GM23338 (cell line): ENCODE data around the gene CTU2. TPM values are rescaled to one million over a fixed set of nuclear protein-coding genes. Genes with fewer than 3 reads are reported as not detected.

Source experiments
- ATAC-seq: fragments of 200-7000 bp; cut with Tn5 transposase; 3 replicates; pipeline ENCODE4 v1.9.1; 2020
- DNase-seq: peaks from one replicate; pipeline ENCODE4 v3.0.0-alpha.2; 2015; ENCODE audit warnings: low spot score
- H2AFZ ChIP-seq: fragments of 200-600 bp; sonication (generic); 2 replicates; pipeline ENCODE4 v1.8.0; 2016; ENCODE audit warnings: antibody characterized with exemption, mild to moderate bottlenecking, moderate library complexity
- H3F3A ChIP-seq: fragments of 200-600 bp; sonication (generic); replicated peaks from 2 replicates; pipeline ENCODE4 v1.8.0; 2017; ENCODE audit warnings: antibody characterized with exemption, mixed run types, low read depth
- H3K27ac ChIP-seq: fragments of 200-600 bp; sonication (generic); 2 replicates; pipeline ENCODE4 v1.6.1; 2016; ENCODE audit warnings: low read depth
- H3K27me3 ChIP-seq: fragments of 200-600 bp; sonication (generic); 2 replicates; pipeline ENCODE4 v1.8.0; 2016; ENCODE audit warnings: mild to moderate bottlenecking, mixed run types, moderate library complexity; ENCODE audit not compliant: insufficient read depth
- H3K36me3 ChIP-seq: fragments of 200-600 bp; sonication (generic); 2 replicates; pipeline ENCODE4 v1.8.0; 2016; ENCODE audit warnings: mild to moderate bottlenecking; ENCODE audit not compliant: insufficient read depth
- H3K4me1 ChIP-seq: fragments of 200-600 bp; sonication (generic); 2 replicates; pipeline ENCODE4 v1.8.0; 2016; ENCODE audit warnings: mild to moderate bottlenecking, moderate library complexity; ENCODE audit not compliant: insufficient read depth
- H3K4me2 ChIP-seq: fragments of 200-600 bp; sonication (generic); 2 replicates; pipeline ENCODE4 v1.7.1; 2017; ENCODE audit warnings: mixed run types
- H3K4me3 ChIP-seq: fragments of 200-600 bp; sonication (generic); 2 replicates; pipeline ENCODE4 v1.6.1; 2016; ENCODE audit warnings: mixed run types
- H3K79me2 ChIP-seq: fragments of 200-600 bp; sonication (generic); replicated peaks from 2 replicates; pipeline ENCODE4 v1.8.0; 2017; ENCODE audit warnings: mild to moderate bottlenecking; ENCODE audit not compliant: insufficient read depth
- H3K9me2 ChIP-seq: fragments of 200-600 bp; sonication (generic); 2 replicates; pipeline ENCODE4 v1.8.0; 2017; ENCODE audit not compliant: insufficient read depth
- H4K20me1 ChIP-seq: fragments of 200-600 bp; sonication (generic); replicated peaks from 2 replicates; pipeline ENCODE4 v1.8.0; 2017; ENCODE audit warnings: mild to moderate bottlenecking; ENCODE audit not compliant: insufficient read depth
- H3K27ac Mint-ChIP-seq: 2 replicates; pipeline ENCODE4 v1.8.0; 2020; ENCODE audit warnings: inconsistent platforms, mild to moderate bottlenecking, moderate library complexity, mixed read lengths
- H3K27me3 Mint-ChIP-seq: 3 replicates; pipeline ENCODE4 v1.8.0; 2022; ENCODE audit warnings: low read depth, mild to moderate bottlenecking, moderate library complexity, mixed read lengths, inconsistent platforms; ENCODE audit not compliant: insufficient read depth, poor library complexity
- H3K36me3 Mint-ChIP-seq: 3 replicates; pipeline ENCODE4 v1.8.0; 2021; ENCODE audit warnings: low read depth, mild to moderate bottlenecking, inconsistent platforms, moderate library complexity, mixed read lengths
- H3K4me1 Mint-ChIP-seq: 3 replicates; pipeline ENCODE4 v1.8.0; 2020; ENCODE audit warnings: mild to moderate bottlenecking, inconsistent platforms, mixed read lengths
- H3K4me3 Mint-ChIP-seq: 3 replicates; pipeline ENCODE4 v1.8.0; 2021; ENCODE audit warnings: moderate library complexity, mild to moderate bottlenecking, inconsistent platforms, mixed read lengths
- H3K9me3 Mint-ChIP-seq: 3 replicates; pipeline ENCODE4 v1.8.0; 2020; ENCODE audit warnings: moderate library complexity, mild to moderate bottlenecking, inconsistent platforms, mixed read lengths
- CREB1 ChIP-seq: fragments of 250-450 bp; sonication (Bioruptor Pico); IDR thresholded peaks from 2 replicates; pipeline ENCODE4 v1.5.0; 2020; ENCODE audit warnings: low read depth, mild to moderate bottlenecking, moderate library complexity
- CTCF ChIP-seq, 2 experiments: fragments of 200-600 bp in 1 of 2; sonication (generic) in 1 of 2; conservative IDR thresholded peaks; 2 replicates each; pipeline versions ENCODE4 v1.5.1 to v1.6.1; 2016 to 2017; ENCODE audit warnings: antibody characterized with exemption in 2 of 2, low read depth in 2 of 2, mild to moderate bottlenecking in 2 of 2, moderate library complexity in 1 of 2
- ETS1 ChIP-seq: IDR thresholded peaks from 2 replicates; pipeline ENCODE4 v1.6.1; 2016; ENCODE audit warnings: antibody characterized with exemption
- EZH2 ChIP-seq: fragments of 200-600 bp; sonication (generic); IDR thresholded peaks from one replicate; pipeline ENCODE4 v1.8.0; 2017; ENCODE audit warnings: antibody characterized with exemption, mild to moderate bottlenecking, low read depth; ENCODE audit not compliant: unreplicated experiment
- EZH2phosphoT487 ChIP-seq: fragments of 200-600 bp; sonication (generic); IDR thresholded peaks from one replicate; pipeline ENCODE4 v1.8.1; 2018; ENCODE audit warnings: antibody characterized with exemption; ENCODE audit not compliant: unreplicated experiment
- JUNB ChIP-seq: IDR thresholded peaks from one replicate; pipeline ENCODE4 v1.6.1; 2016; ENCODE audit warnings: antibody characterized with exemption; ENCODE audit not compliant: unreplicated experiment
- NANOG ChIP-seq: IDR thresholded peaks from 2 replicates; pipeline ENCODE4 v1.6.1; 2016; ENCODE audit warnings: antibody characterized with exemption, borderline replicate concordance
- POLR2AphosphoS5 ChIP-seq: IDR thresholded peaks from 2 replicates; pipeline ENCODE4 v1.6.1; 2016; ENCODE audit warnings: antibody characterized with exemption, low read depth
- REST ChIP-seq: IDR thresholded peaks from one replicate; pipeline ENCODE4 v1.6.1; 2018; ENCODE audit warnings: antibody characterized with exemption; ENCODE audit not compliant: unreplicated experiment
- STAT1 ChIP-seq: IDR thresholded peaks from one replicate; pipeline ENCODE4 v1.6.1; 2016; ENCODE audit warnings: antibody characterized with exemption; ENCODE audit not compliant: unreplicated experiment
- ZNF114 ChIP-seq: fragments of 250-450 bp; sonication (Bioruptor Pico); IDR thresholded peaks from 2 replicates; pipeline ENCODE4 v1.5.0; 2020; ENCODE audit warnings: mild to moderate bottlenecking, moderate library complexity
- ZNF331 ChIP-seq: fragments of 250-450 bp; sonication (Bioruptor Pico); IDR thresholded peaks from 2 replicates; pipeline ENCODE4 v1.5.0; 2020; ENCODE audit warnings: low read depth, mild to moderate bottlenecking, moderate library complexity
- polyA plus RNA-seq: library from polyadenylated mRNA; unstranded; fragments of >200 nt; fragmentation: Nextera tagmentation; extraction: Ambion mirVana; gene quantifications from 2 replicates; pipeline ENCODE4 v1.2.1, GENCODE V29; 2016
- total RNA-seq: library from RNA; depleted of rRNA; stranded (reverse); fragments of >200 nt; shearing (Covaris generic); gene quantifications from 2 replicates; pipeline ENCODE4 v1.2.3, GENCODE V29; 2014
- TF ChIP-seq, protein P1 (sequence below): fragments of 250-450 bp; sonication (Bioruptor Pico); IDR thresholded peaks from 2 replicates; pipeline ENCODE4 v1.5.0; 2020; ENCODE audit warnings: mild to moderate bottlenecking, moderate library complexity

The CTU2 gene
- total and polyA plus RNA-seq, 2 experiments from 2014 or later, result 22.3 to 25.7 TPM

GRCh38 chr16:88694221-88695087 is 11.8 kb upstream of the CTU2 start:
- no peak overlapping the region for H3K4me3 ChIP-seq

More at GRCh38 chr16:88694221-88695087, 11.8 kb upstream of the CTU2 start:
- Histone ChIP-seq H3K36me3 (no peaks in the 10 kb centered on the region), H3K27me3 (no peaks in the 10 kb centered on the region), H3K79me2 (no peaks in the 10 kb centered on the region), H2AFZ (no peak overlapping the region), H3F3A (no peaks in the 10 kb centered on the region), H3K4me1 (no peaks in the 10 kb centered on the region), H3K9me2 (no peaks in the 10 kb centered on the region), H3K4me2 (no peak overlapping the region), H3K27ac (no peak overlapping the region), H4K20me1 (no peaks in the 10 kb centered on the region)
- DNase-seq (no peak), ATAC-seq (no peak)
- H3K27ac Mint-ChIP-seq, result 0 out of 2 replicates have a peak overlapping the region, but pooled peaks have one; percentile 44
- H3K4me1 Mint-ChIP-seq, result no peaks in the 10 kb centered on the region
- H3K4me3 Mint-ChIP-seq, result no peak overlapping the region
- peaks cover under 1% of the 10 kb centered on the region for H3K27me3 Mint-ChIP-seq
- H3K36me3 Mint-ChIP-seq, result no peaks in the 10 kb centered on the region
- no peaks in the 10 kb centered on the region for H3K9me3 Mint-ChIP-seq
- no peak for TF ChIP-seq ZNF114 (CRISPR knock-in tag)
- TF ChIP-seq ZNF331 (CRISPR knock-in tag), result no peak
- no peak for TF ChIP-seq CREB1 (CRISPR knock-in tag)
- TF ChIP-seq POLR2AphosphoS5, result no peak
- TF ChIP-seq, protein P1, sequence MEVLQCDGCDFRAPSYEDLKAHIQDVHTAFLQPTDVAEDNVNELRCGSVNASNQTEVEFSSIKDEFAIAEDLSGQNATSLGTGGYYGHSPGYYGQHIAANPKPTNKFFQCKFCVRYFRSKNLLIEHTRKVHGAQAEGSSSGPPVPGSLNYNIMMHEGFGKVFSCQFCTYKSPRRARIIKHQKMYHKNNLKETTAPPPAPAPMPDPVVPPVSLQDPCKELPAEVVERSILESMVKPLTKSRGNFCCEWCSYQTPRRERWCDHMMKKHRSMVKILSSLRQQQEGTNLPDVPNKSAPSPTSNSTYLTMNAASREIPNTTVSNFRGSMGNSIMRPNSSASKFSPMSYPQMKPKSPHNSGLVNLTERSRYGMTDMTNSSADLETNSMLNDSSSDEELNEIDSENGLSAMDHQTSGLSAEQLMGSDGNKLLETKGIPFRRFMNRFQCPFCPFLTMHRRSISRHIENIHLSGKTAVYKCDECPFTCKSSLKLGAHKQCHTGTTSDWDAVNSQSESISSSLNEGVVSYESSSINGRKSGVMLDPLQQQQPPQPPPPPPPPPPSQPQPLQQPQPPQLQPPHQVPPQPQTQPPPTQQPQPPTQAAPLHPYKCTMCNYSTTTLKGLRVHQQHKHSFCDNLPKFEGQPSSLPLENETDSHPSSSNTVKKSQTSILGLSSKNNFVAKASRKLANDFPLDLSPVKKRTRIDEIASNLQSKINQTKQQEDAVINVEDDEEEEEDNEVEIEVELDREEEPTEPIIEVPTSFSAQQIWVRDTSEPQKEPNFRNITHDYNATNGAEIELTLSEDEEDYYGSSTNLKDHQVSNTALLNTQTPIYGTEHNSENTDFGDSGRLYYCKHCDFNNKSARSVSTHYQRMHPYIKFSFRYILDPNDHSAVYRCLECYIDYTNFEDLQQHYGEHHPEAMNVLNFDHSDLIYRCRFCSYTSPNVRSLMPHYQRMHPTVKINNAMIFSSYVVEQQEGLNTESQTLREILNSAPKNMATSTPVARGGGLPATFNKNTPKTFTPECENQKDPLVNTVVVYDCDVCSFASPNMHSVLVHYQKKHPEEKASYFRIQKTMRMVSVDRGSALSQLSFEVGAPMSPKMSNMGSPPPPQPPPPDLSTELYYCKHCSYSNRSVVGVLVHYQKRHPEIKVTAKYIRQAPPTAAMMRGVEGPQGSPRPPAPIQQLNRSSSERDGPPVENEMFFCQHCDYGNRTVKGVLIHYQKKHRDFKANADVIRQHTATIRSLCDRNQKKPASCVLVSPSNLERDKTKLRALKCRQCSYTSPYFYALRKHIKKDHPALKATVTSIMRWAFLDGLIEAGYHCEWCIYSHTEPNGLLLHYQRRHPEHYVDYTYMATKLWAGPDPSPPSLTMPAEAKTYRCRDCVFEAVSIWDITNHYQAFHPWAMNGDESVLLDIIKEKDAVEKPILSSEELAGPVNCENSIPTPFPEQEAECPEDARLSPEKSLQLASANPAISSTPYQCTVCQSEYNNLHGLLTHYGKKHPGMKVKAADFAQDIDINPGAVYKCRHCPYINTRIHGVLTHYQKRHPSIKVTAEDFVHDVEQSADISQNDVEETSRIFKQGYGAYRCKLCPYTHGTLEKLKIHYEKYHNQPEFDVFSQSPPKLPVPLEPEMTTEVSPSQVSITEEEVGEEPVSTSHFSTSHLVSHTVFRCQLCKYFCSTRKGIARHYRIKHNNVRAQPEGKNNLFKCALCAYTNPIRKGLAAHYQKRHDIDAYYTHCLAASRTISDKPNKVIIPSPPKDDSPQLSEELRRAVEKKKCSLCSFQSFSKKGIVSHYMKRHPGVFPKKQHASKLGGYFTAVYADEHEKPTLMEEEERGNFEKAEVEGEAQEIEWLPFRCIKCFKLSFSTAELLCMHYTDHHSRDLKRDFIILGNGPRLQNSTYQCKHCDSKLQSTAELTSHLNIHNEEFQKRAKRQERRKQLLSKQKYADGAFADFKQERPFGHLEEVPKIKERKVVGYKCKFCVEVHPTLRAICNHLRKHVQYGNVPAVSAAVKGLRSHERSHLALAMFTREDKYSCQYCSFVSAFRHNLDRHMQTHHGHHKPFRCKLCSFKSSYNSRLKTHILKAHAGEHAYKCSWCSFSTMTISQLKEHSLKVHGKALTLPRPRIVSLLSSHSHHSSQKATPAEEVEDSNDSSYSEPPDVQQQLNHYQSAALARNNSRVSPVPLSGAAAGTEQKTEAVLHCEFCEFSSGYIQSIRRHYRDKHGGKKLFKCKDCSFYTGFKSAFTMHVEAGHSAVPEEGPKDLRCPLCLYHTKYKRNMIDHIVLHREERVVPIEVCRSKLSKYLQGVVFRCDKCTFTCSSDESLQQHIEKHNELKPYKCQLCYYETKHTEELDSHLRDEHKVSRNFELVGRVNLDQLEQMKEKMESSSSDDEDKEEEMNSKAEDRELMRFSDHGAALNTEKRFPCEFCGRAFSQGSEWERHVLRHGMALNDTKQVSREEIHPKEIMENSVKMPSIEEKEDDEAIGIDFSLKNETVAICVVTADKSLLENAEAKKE (CRISPR knock-in tag), result no peak
- no peak for TF ChIP-seq CTCF (conservative IDR thresholded peaks at IDR 0.05; ENCODE audit: low read depth in 2 of 2)
- TF ChIP-seq JUNB, result no peak
- no peak for TF ChIP-seq STAT1
- no peak for TF ChIP-seq NANOG
- no peak for TF ChIP-seq ETS1
- TF ChIP-seq EZH2phosphoT487, result no peak
- TF ChIP-seq EZH2, result no peak
- TF ChIP-seq REST, result no peak
